HTERT RPE-1 (cell line): ENCODE results near the gene VENTX.

Experiments
- in situ Hi-C: fragments of 300-500 bp; cut with MboI; formaldehyde crosslinking; loops from 4 replicates; pipeline ENCODE4 v1.14.3; 2020; ENCODE audit warnings: low sequenced_read_pairs

VENTX gene

GRCh38 chr10:133271521-133272300, 34.1 kb downstream of the VENTX start:
- in situ Hi-C loops = no loop called here

GRCh38 chr10:133272301-133272963, 34.8 kb downstream of the VENTX start:
- in situ Hi-C loops = no loop called here

GRCh38 chr10:133272964-133273420, 35.3 kb downstream of the VENTX start:
- in situ Hi-C loops = no loop called here

GRCh38 chr10:133273534-133274143, 36.0 kb downstream of the VENTX start:
- in situ Hi-C loops = no loop called here

- in situ Hi-C loops = no loop called here
Observed at GRCh38 chr10:133274751-133275683, 37.4 kb downstream of the VENTX start.

GRCh38 chr10:133275684-133276092, 38.0 kb downstream of the VENTX start:
- in situ Hi-C loops = no loop called here

- in situ Hi-C loops = no loop called here
Observed at GRCh38 chr10:133276100-133276434, 38.4 kb downstream of the VENTX start.

GRCh38 chr10:133276435-133277201, 39.0 kb downstream of the VENTX start, which contains the start of gene ADAM8:
ADAM8 (minus strand) TSS chr10:133276868; CDS start chr10:133276817, 51 bp downstream.
- in situ Hi-C loops = no loop called here

- in situ Hi-C loops = no loop called here
Observed at GRCh38 chr10:133277277-133277992, 39.8 kb downstream of the VENTX start.

GRCh38 chr10:133277993-133278576, 40.4 kb downstream of the VENTX start:
- in situ Hi-C loops = no loop called here

- in situ Hi-C loops = no loop called here
Observed at GRCh38 chr10:133278577-133279265, 41.1 kb downstream of the VENTX start.

- in situ Hi-C loops = no loop called here
Observed at GRCh38 chr10:133279326-133280226, 41.9 kb downstream of the VENTX start.

GRCh38 chr10:133280391-133281059, 42.9 kb downstream of the VENTX start:
- in situ Hi-C loops = no loop called here

- in situ Hi-C loops = no loop called here
Observed at GRCh38 chr10:133281084-133281483, 43.4 kb downstream of the VENTX start.

- in situ Hi-C loops = no loop called here
Observed at GRCh38 chr10:133281628-133282372, 44.1 kb downstream of the VENTX start.

GRCh38 chr10:133282846-133283390, 45.3 kb downstream of the VENTX start:
- in situ Hi-C loops = no loop called here
